T47D (cell line): ENCODE results near the gene OMD.

Experiments used
- DNase-seq, 2 experiments: peaks; one replicate each; pipeline versions ENCODE4 v3.0.0 to v3.0.0-alpha.2; 2011 to 2012; ENCODE audit warnings: low read depth in 1 of 2, low spot score in 1 of 2
- JUND ChIP-seq: IDR thresholded peaks from 2 replicates; pipeline ENCODE4 v1.6.1; 2012; ENCODE audit warnings: low read depth
- in situ Hi-C: cut with HindIII; loops from 2 replicates; pipeline ENCODE4 v1.10.0; 2016; ENCODE audit warnings: low sequenced_read_pairs, low pct_unique_long_range_greater_than_20kb

OMD gene

GRCh38 chr9:92378865-92379560, 45.3 kb downstream of the OMD start:
- DNase-seq = no peak
- TF ChIP-seq JUND = no peak
- in situ Hi-C loops = no loop called here

- no peak for TF ChIP-seq JUND
- in situ Hi-C loops = no loop called here
- no peak for DNase-seq
These were observed 46.4 kb downstream of the OMD start for GRCh38 chr9:92377876-92378275.

GRCh38 chr9:92373167-92373566, 51.1 kb downstream of the OMD start:
- TF ChIP-seq JUND = no peak
- no peak for DNase-seq
- in situ Hi-C loops = no loop called here

GRCh38 chr9:92369075-92369474, 55.2 kb downstream of the OMD start:
- no peak for TF ChIP-seq JUND
- in situ Hi-C loops = no loop called here
- DNase-seq = no peak
